Cardiac muscle cell (in vitro differentiated cells and primary cell): Measurements from ENCODE around the gene TNIK. TPM values are rescaled to one million over a fixed set of nuclear protein-coding genes. Genes with fewer than 3 reads are reported as not detected.

Experiments used
- DNase-seq, 2 donors: peaks; one replicate each; pipeline versions ENCODE4 v3.0.0 to v3.0.0-alpha.2; 2010 to 2017; ENCODE audit warnings: low read depth in 1 of 2, low spot score in 1 of 2
- H3K27ac ChIP-seq: fragments of 200-600 bp; sonication (generic); 2 replicates; pipeline ENCODE4 v1.5.1; 2016
- H3K27me3 ChIP-seq: fragments of 200-600 bp; sonication (generic); 2 replicates; pipeline ENCODE4 v1.6.0; 2016; ENCODE audit warnings: control low read depth
- H3K36me3 ChIP-seq: fragments of 200-600 bp; sonication (generic); 2 replicates; pipeline ENCODE4 v1.5.1; 2016; ENCODE audit warnings: control low read depth
- H3K4me1 ChIP-seq: fragments of 200-600 bp; sonication (generic); 2 replicates; pipeline ENCODE4 v1.8.1; 2017; ENCODE audit warnings: low read depth, mild to moderate bottlenecking, mixed run types
- H3K4me3 ChIP-seq: fragments of 200-600 bp; sonication (generic); 2 replicates; pipeline ENCODE4 v1.5.1; 2016; ENCODE audit warnings: mild to moderate bottlenecking
- H3K9me3 ChIP-seq: fragments of 200-600 bp; sonication (generic); 2 replicates; pipeline ENCODE4 v1.5.1; 2017; ENCODE audit warnings: low read depth, mild to moderate bottlenecking, control low read depth
- CTCF ChIP-seq: IDR thresholded peaks from 2 replicates; pipeline ENCODE4 v1.5.1; 2012; ENCODE audit warnings: low read depth, mild to moderate bottlenecking, low read length
- polyA plus RNA-seq: library from polyadenylated mRNA; unstranded; fragments of >200 nt; fragmentation: Nextera tagmentation; extraction: Ambion mirVana; gene quantifications from 2 replicates; pipeline ENCODE4 v1.2.1, GENCODE V29; 2016
- total RNA-seq: library from RNA; depleted of rRNA; stranded (reverse); fragments of >200 nt; gene quantifications from 2 replicates; pipeline ENCODE4 v1.2.3, GENCODE V29; 2016

The TNIK gene
- total and polyA plus RNA-seq, 2 experiments from 2014 or later = 32.8 to 55.1 TPM

- no peak for TF ChIP-seq CTCF
- Histone ChIP-seq H3K4me3 (peak overlapping the region; percentile 95), H3K27ac (no peak overlapping the region), H3K36me3 (no peaks in the 10 kb centered on the region), H3K9me3 (no peaks in the 10 kb centered on the region), H3K27me3 (no peaks in the 10 kb centered on the region), H3K4me1 (peaks cover 16% of the 10 kb centered on the region)
- peak in 1 of 2 donors; percentile 52 for DNase-seq
These were observed 2.0 kb upstream of the TNIK start for GRCh38 chr3:171462224-171462623.

DNA sequence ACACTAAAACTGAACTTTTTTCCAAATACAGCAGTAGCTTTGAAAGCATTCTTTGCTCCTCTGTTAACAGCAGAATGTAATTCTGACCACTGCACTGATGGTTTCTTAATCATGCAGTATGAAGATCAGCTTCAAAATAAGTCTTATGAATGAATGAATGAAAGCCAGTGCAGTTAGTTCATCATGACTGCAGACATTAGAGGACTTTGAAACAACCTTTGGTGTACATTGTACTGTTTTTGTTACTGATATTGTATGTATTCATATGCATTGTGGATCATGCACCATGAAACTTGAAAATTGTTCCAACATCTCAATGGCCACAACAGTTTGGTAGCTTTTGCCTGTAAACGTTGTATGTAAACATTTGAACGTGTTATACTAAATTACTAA is 1.3 kb upstream of the TNIK start:
- peak overlapping the region; percentile 86 for H3K27ac ChIP-seq
- H3K4me1 ChIP-seq = peaks cover 16% of the 10 kb centered on the region
- no peaks in the 10 kb centered on the region for H3K9me3 ChIP-seq
- DNase-seq = no peak
- H3K4me3 ChIP-seq = peak overlapping the region; percentile 95
- H3K27me3 ChIP-seq = no peaks in the 10 kb centered on the region
- no peaks in the 10 kb centered on the region for H3K36me3 ChIP-seq
- no peak for TF ChIP-seq CTCF

- Histone ChIP-seq H3K36me3 (no peaks in the 10 kb centered on the region), H3K4me3 (peak overlapping the region; percentile 95), H3K27me3 (no peaks in the 10 kb centered on the region), H3K27ac (peak overlapping the region; percentile 86), H3K9me3 (no peaks in the 10 kb centered on the region), H3K4me1 (peaks cover 16% of the 10 kb centered on the region)
- peak; percentile 75 to 82 for DNase-seq
- TF ChIP-seq CTCF = peak; percentile 26
These were observed 720 bp upstream of the TNIK start for GRCh38 chr3:171460725-171461524.

DNA sequence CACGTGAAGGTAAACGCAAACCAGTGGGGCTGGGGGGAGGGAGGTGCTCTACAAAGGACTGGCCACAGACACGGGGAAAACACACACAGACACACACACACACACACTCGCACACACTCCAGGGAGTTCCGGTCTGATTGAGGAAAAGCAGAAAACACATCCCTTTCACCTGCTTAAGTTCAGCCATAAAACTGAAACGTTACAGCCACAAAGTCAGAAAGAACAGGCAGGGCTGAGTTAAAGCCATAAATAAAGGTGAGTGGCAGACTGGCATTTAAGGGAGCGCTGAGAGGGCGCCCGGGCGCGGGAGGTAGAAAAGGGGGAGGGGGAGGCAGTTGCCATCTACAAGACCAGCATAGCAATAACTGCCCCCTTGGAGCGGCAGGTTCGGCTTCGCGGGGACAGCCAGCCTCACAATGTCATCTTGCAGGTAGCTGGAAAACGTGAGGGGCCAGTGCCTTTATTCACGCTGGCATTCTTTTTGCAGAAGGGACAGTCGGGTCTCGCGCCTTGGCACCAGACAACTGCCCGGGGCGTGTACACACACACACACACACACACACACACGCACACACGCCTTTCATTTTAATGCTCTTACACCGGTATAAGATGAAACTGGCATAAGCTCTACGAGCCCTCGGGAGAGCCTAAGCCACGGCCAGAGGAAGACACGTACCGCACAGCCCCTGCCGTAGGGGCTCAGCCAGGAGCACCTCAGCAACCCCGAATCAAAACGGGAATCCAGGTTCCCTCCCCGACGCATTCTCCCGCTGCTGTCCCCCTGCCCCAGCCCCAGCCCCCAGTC is 866 bp downstream of the TNIK start:
- H3K9me3 ChIP-seq = no peaks in the 10 kb centered on the region

GRCh38 chr3:171458864-171459136 is 1.4 kb downstream of the TNIK start:
- H3K4me3 ChIP-seq = peak overlapping the region; percentile 95
- peak overlapping the region; percentile 86 for H3K27ac ChIP-seq
- no peaks in the 10 kb centered on the region for H3K9me3 ChIP-seq
- no peaks in the 10 kb centered on the region for H3K27me3 ChIP-seq
- H3K4me1 ChIP-seq = peaks cover 22% of the 10 kb centered on the region
- TF ChIP-seq CTCF = no peak
- DNase-seq = peak in 1 of 2 donors; percentile 41
- no peaks in the 10 kb centered on the region for H3K36me3 ChIP-seq

More for the DNA sequence above, 866 bp downstream of the TNIK start:
- peak overlapping the region; percentile 86 for H3K27ac ChIP-seq
- no peaks in the 10 kb centered on the region for H3K36me3 ChIP-seq
- TF ChIP-seq CTCF = no peak
- H3K4me3 ChIP-seq = peak overlapping the region; percentile 95
- no peaks in the 10 kb centered on the region for H3K27me3 ChIP-seq
- peak; percentile 49 to 54 for DNase-seq
- peaks cover 18% of the 10 kb centered on the region for H3K4me1 ChIP-seq
